Measurements from ENCODE around the gene RAET1L.

GRCh38 chr6:149985481-149985937 lies 39.8 kb downstream of the RAET1L start:
- TF ChIP-seq CTCF (IDR thresholded peaks at IDR 0.05) (no peak), POLR2A (IDR thresholded peaks at IDR 0.05) (no peak), POLR2AphosphoS5 (IDR thresholded peaks at IDR 0.05) (no peak)
